ENCODE data around the gene NDUFB5.

GRCh38 chr3:179562591-179563270 is 41.9 kb upstream of the NDUFB5 start, which contains the start of gene ACTL6A:
- TF ChIP-seq CTCF (IDR thresholded peaks at IDR 0.05; ENCODE audit: poor library complexity, severe bottlenecking) (peak; percentile 18), POLR2AphosphoS5 (IDR thresholded peaks at IDR 0.05) (peak; percentile 84), EP300 (conservative IDR thresholded peaks at IDR 0.05; ENCODE audit: poor library complexity, severe bottlenecking) (no peak), MXI1 (conservative IDR thresholded peaks at IDR 0.05; ENCODE audit: poor library complexity, severe bottlenecking) (peak; percentile 89), RAD21 (conservative IDR thresholded peaks at IDR 0.05) (peak; percentile 22), EZH2 (IDR thresholded peaks at IDR 0.05; ENCODE audit: borderline replicate concordance, insufficient read depth, low read length, poor library complexity, severe bottlenecking) (no peak), TAF1 (IDR thresholded peaks at IDR 0.05; ENCODE audit: low read depth) (peak; percentile 46), REST (IDR thresholded peaks at IDR 0.05; ENCODE audit: borderline replicate concordance) (peak; percentile 27)
